HEK293T (cell line): Measurements from ENCODE around the gene UGT3A2.

ENCODE experiments used
- CTCF ChIA-PET: fragments of 350-600 bp; formaldehyde crosslinking; extraction: SDS; loops from one replicate; lab custom pipeline; 2021; ENCODE audit warnings: antibody characterized with exemption, inconsistent platforms; lab: Yijun Ruan, JAX
- POLR2A ChIA-PET: fragments of 350-600 bp; formaldehyde crosslinking; extraction: SDS; loops from one replicate; lab custom pipeline; 2020; ENCODE audit warnings: antibody characterized with exemption, inconsistent platforms; lab: Yijun Ruan, JAX
- DNase-seq: peaks from one replicate; pipeline ENCODE4 v3.0.0; 2012; ENCODE audit warnings: mixed read lengths; ENCODE audit errors: extremely low spot score
- ARNT ChIP-seq: fragments of 450-650 bp; IDR thresholded peaks from 2 replicates; pipeline ENCODE4 v1.6.1; 2017; ENCODE audit warnings: mild to moderate bottlenecking
- BHLHE40 ChIP-seq: fragments of 450-650 bp; IDR thresholded peaks from 2 replicates; pipeline ENCODE4 v1.6.1; 2016; ENCODE audit warnings: mild to moderate bottlenecking, moderate library complexity, borderline replicate concordance
- CTBP1 ChIP-seq: fragments of 450-650 bp; IDR thresholded peaks from 2 replicates; pipeline ENCODE4 v1.6.1; 2016; ENCODE audit warnings: borderline replicate concordance
- ELF4 ChIP-seq: fragments of 450-650 bp; IDR thresholded peaks from 2 replicates; pipeline ENCODE4 v1.6.1; 2017; ENCODE audit warnings: antibody characterized with exemption
- FOXA1 ChIP-seq: fragments of 450-650 bp; IDR thresholded peaks from 2 replicates; pipeline ENCODE4 v1.6.1; 2016; ENCODE audit warnings: mild to moderate bottlenecking
- FOXK2 ChIP-seq: fragments of 450-650 bp; IDR thresholded peaks from 2 replicates; pipeline ENCODE4 v1.6.1; 2016; ENCODE audit warnings: mild to moderate bottlenecking
- FOXM1 ChIP-seq: fragments of 450-650 bp; IDR thresholded peaks from 2 replicates; pipeline ENCODE4 v1.6.1; 2017; ENCODE audit warnings: mild to moderate bottlenecking, borderline replicate concordance
- HDGF ChIP-seq: fragments of 450-650 bp; IDR thresholded peaks from 2 replicates; pipeline ENCODE4 v1.6.1; 2017; ENCODE audit warnings: antibody characterized with exemption, borderline replicate concordance
- L3MBTL2 ChIP-seq: fragments of 450-650 bp; conservative IDR thresholded peaks from 2 replicates; pipeline ENCODE4 v1.6.1; 2016; ENCODE audit warnings: mild to moderate bottlenecking
- LEF1 ChIP-seq: fragments of 450-650 bp; IDR thresholded peaks from 2 replicates; pipeline ENCODE4 v1.6.1; 2017; ENCODE audit warnings: mild to moderate bottlenecking, borderline replicate concordance
- NFRKB ChIP-seq: fragments of 450-650 bp; IDR thresholded peaks from 2 replicates; pipeline ENCODE4 v1.6.1; 2016; ENCODE audit warnings: mild to moderate bottlenecking, moderate library complexity
- PKNOX1 ChIP-seq: fragments of 450-650 bp; IDR thresholded peaks from 2 replicates; pipeline ENCODE4 v1.6.1; 2016
- SP1 ChIP-seq: fragments of 450-650 bp; IDR thresholded peaks from 2 replicates; pipeline ENCODE4 v1.6.1; 2017
- SUZ12 ChIP-seq: fragments of 450-650 bp; IDR thresholded peaks from 2 replicates; pipeline ENCODE4 v1.6.1; 2016; ENCODE audit warnings: mild to moderate bottlenecking
- TARDBP ChIP-seq: fragments of 450-650 bp; IDR thresholded peaks from 2 replicates; pipeline ENCODE4 v1.6.1; 2016
- ZNF384 ChIP-seq: fragments of 450-650 bp; IDR thresholded peaks from 2 replicates; pipeline ENCODE4 v1.6.1; 2016

The UGT3A2 gene

GRCh38 chr5:36057386-36057785, 9.3 kb downstream of the UGT3A2 start:
- ChIA-PET POLR2A (no interaction called here), CTCF (interaction anchor here (0.6 kb wide), 1 partner anchor 15 kb away, joined by 3 read pairs; no protein-coding TSS in a partner anchor)
- TF ChIP-seq ZNF384 (0 out of 2 replicates have a peak, but pooled peaks have one; percentile 39), L3MBTL2 (no peak), ELF4 (no peak)
- no peak for DNase-seq

GRCh38 chr5:36056422-36056821, 10.3 kb downstream of the UGT3A2 start:
- CTCF ChIA-PET, result interaction anchor here (0.6 kb wide), 1 partner anchor 119 kb away, joined by 5 read pairs; no protein-coding TSS in a partner anchor
- DNase-seq, result no peak
- POLR2A ChIA-PET, result no interaction called here
- TF ChIP-seq SP1 (no peak), HDGF (no peak), NFRKB (no peak), SUZ12 (no peak), ARNT (no peak), FOXK2 (no peak), CTBP1 (no peak), LEF1 (no peak), ELF4 (no peak), BHLHE40 (no peak), FOXA1 (no peak)

GRCh38 chr5:36055984-36056383, 10.7 kb downstream of the UGT3A2 start:
- ChIA-PET CTCF (interaction anchor here (0.6 kb wide), 1 partner anchor 119 kb away, joined by 5 read pairs; no protein-coding TSS in a partner anchor), POLR2A (no interaction called here)
- DNase-seq, result no peak
- TF ChIP-seq FOXM1, result no peak

GRCh38 chr5:36054647-36055046, 12.0 kb downstream of the UGT3A2 start:
- ChIA-PET CTCF (no interaction called here), POLR2A (no interaction called here)
- DNase-seq, result no peak
- TF ChIP-seq ARNT (no peak), L3MBTL2 (no peak), HDGF (no peak), SP1 (no peak), TARDBP (no peak), FOXM1 (no peak), FOXA1 (no peak), BHLHE40 (no peak), PKNOX1 (no peak), ZNF384 (no peak), SUZ12 (no peak), NFRKB (no peak), CTBP1 (no peak), ELF4 (no peak), LEF1 (no peak), FOXK2 (no peak)

- DNase-seq, result no peak
- CTCF ChIA-PET, result no interaction called here
- TF ChIP-seq CTBP1 (no peak), ELF4 (no peak), BHLHE40 (no peak), ZNF384 (no peak), HDGF (no peak), ARNT (no peak), NFRKB (no peak)
- POLR2A ChIA-PET, result no interaction called here
Observed at GRCh38 chr5:36052538-36052937, 14.1 kb downstream of the UGT3A2 start.

GRCh38 chr5:36049949-36050348, 16.7 kb downstream of the UGT3A2 start:
- DNase-seq, result no peak
- ChIA-PET CTCF (interaction anchor here (0.7 kb wide), 1 partner anchor 29 kb away, joined by 3 read pairs; no protein-coding TSS in a partner anchor), POLR2A (no interaction called here)
- no peak for TF ChIP-seq ARNT
- no peak for TF ChIP-seq FOXA1
- no peak for TF ChIP-seq SUZ12
- TF ChIP-seq TARDBP, result no peak
- no peak for TF ChIP-seq FOXM1
- TF ChIP-seq SP1, result no peak
- no peak for TF ChIP-seq FOXK2
- no peak for TF ChIP-seq L3MBTL2
- no peak for TF ChIP-seq HDGF
- TF ChIP-seq PKNOX1, result no peak
- no peak for TF ChIP-seq NFRKB
- TF ChIP-seq BHLHE40, result no peak
- no peak for TF ChIP-seq CTBP1
- TF ChIP-seq LEF1, result no peak
- TF ChIP-seq ELF4, result no peak
- TF ChIP-seq ZNF384, result no peak

- ChIA-PET POLR2A (no interaction called here), CTCF (no interaction called here)
- no peak for DNase-seq
- TF ChIP-seq ZNF384 (no peak), ARNT (no peak), LEF1 (no peak), ELF4 (no peak), NFRKB (no peak), FOXA1 (no peak), PKNOX1 (no peak), TARDBP (no peak), CTBP1 (no peak), BHLHE40 (no peak)
Observed at GRCh38 chr5:36047384-36048160, 19.1 kb downstream of the UGT3A2 start.
